ENCODE data around the gene ZBTB22.

DNA sequence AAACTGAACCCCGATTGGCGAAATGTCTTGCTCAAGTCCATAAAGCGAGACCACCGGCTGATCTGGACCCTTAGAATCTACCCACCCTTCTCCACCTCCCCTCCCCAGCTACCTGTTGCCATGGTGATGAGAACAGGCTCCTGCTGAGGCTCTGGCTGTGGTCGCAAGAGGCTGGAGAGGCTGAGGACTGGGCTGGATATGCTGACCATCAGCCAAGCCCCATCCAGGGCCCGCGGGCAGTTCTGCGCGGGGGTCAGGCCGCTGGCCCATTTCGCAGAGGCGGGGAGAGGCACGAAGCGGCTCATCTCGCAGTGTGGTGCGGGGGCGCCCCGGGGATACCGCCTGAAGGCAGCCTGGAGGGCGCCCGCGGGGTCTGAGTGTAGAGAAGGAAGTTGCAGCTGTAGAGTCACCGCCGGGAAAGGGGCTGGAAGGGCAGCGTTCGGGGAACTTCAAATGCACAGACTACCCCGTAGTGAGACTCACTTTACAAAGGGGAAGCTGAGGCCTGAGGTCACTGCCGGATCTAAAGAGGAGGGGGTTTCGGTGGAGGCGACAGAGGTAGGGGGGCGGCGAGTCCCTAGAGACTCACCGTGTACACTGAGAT lies 4.3 kb downstream of the ZBTB22 start:
- TF ChIP-seq POLR2A (IDR thresholded peaks at IDR 0.05): no peak
- TF ChIP-seq, protein P1, sequence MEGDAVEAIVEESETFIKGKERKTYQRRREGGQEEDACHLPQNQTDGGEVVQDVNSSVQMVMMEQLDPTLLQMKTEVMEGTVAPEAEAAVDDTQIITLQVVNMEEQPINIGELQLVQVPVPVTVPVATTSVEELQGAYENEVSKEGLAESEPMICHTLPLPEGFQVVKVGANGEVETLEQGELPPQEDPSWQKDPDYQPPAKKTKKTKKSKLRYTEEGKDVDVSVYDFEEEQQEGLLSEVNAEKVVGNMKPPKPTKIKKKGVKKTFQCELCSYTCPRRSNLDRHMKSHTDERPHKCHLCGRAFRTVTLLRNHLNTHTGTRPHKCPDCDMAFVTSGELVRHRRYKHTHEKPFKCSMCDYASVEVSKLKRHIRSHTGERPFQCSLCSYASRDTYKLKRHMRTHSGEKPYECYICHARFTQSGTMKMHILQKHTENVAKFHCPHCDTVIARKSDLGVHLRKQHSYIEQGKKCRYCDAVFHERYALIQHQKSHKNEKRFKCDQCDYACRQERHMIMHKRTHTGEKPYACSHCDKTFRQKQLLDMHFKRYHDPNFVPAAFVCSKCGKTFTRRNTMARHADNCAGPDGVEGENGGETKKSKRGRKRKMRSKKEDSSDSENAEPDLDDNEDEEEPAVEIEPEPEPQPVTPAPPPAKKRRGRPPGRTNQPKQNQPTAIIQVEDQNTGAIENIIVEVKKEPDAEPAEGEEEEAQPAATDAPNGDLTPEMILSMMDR (IDR thresholded peaks at IDR 0.05): no peak
